ENCODE measurements around the gene NACA. TPM values are rescaled to one million over a fixed set of nuclear protein-coding genes. Genes with fewer than 3 reads are reported as not detected.
"Not testable (repeated sequence)": the region's sequence is repeated elsewhere in the genome, so short reads cannot be mapped to it uniquely, and the experiment has no call there.

The NACA gene
- total RNA-seq, 4 donors from 2014 or later = 968 to 1,190 (median 1,074) TPM

- peak; percentile 94 for ATAC-seq (ENCODE audit: low FRiP score)
- TF ChIP-seq, protein P1, sequence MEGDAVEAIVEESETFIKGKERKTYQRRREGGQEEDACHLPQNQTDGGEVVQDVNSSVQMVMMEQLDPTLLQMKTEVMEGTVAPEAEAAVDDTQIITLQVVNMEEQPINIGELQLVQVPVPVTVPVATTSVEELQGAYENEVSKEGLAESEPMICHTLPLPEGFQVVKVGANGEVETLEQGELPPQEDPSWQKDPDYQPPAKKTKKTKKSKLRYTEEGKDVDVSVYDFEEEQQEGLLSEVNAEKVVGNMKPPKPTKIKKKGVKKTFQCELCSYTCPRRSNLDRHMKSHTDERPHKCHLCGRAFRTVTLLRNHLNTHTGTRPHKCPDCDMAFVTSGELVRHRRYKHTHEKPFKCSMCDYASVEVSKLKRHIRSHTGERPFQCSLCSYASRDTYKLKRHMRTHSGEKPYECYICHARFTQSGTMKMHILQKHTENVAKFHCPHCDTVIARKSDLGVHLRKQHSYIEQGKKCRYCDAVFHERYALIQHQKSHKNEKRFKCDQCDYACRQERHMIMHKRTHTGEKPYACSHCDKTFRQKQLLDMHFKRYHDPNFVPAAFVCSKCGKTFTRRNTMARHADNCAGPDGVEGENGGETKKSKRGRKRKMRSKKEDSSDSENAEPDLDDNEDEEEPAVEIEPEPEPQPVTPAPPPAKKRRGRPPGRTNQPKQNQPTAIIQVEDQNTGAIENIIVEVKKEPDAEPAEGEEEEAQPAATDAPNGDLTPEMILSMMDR (IDR thresholded peaks at IDR 0.05) = no peak
- peak; percentile 64 for DNase-seq (ENCODE audit: low spot score)
These were observed 26.9 kb upstream of the NACA start, which contains the start of gene PRIM1 for GRCh38 chr12:56751712-56752598. PRIM1 (minus strand) TSS chr12:56752323; CDS start chr12:56752298, 25 bp downstream.

DNA sequence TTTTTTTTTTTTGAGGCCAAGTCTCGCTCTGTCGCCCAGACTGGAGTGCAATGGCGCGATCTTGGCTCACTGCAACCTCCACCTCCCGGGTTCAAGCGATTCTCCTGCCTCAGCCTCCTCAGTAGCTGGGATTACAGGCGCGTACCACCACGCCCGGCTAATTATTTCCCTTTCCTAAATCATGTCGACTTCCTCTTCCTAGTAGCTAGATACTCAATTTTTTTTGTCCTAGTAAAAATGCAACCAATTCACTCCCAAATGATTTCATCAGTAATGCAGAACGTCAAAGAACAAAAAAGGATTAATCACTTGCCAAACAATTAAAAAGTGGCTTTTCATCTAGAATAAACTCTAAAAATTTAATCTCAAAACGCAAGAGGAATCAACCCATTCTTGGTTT lies 25.5 kb upstream of the NACA start:
- not testable (repeated sequence) for ATAC-seq (ENCODE audit: low FRiP score); DNase-seq (ENCODE audit: low spot score)

DNA sequence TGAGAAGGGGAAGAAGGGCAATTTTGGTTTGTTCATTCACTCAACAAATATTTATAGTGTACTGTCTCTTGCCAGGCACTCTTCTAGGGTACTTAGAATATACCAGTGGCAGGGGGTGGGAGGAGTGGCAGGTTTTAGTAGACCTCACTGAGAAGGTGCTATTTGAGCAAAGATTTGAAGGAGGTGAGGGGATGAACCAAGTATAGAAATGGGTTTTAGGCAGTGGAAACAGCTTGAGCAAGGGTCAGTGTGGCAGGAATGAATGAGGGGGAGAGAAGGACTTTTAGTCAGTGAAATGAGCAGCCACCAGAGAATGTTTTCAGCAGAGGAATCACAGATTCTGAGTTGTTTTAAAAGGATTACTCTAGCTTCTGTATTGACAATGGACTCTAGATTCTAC lies 24.8 kb upstream of the NACA start:
- TF ChIP-seq, protein P1 (IDR thresholded peaks at IDR 0.05) = no peak
- DNase-seq (ENCODE audit: low spot score) (no peak), ATAC-seq (ENCODE audit: low FRiP score) (no peak)

DNA sequence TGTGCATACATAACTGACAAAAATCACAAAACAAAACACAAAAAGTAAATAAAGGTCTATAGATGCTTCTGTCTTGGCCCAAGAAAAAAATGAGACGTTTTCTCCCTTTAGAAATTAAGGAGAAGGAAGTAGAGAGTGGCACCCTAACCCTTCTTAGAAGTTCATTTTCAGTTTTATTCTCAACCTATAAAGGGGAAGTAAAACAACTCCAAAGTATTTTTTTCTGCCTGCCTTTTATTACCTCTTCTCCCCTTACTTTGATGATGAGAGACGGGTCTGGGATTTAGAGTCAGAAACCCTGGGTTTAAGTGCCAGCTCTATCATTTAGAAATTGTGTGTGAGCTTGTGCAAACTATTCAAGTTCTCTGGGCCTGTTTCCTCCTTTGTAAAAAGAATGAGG lies 24.3 kb upstream of the NACA start:
- TF ChIP-seq, protein P1 (IDR thresholded peaks at IDR 0.05) = no peak
- ATAC-seq (ENCODE audit: low FRiP score) (no peak), DNase-seq (ENCODE audit: low spot score) (no peak)

GRCh38 chr12:56728139-56728861 lies 3.2 kb upstream of the NACA start:
- DNase-seq (ENCODE audit: low spot score) (no peak), ATAC-seq (ENCODE audit: low FRiP score) (no peak)
- TF ChIP-seq, protein P1 (IDR thresholded peaks at IDR 0.05) = no peak

DNA sequence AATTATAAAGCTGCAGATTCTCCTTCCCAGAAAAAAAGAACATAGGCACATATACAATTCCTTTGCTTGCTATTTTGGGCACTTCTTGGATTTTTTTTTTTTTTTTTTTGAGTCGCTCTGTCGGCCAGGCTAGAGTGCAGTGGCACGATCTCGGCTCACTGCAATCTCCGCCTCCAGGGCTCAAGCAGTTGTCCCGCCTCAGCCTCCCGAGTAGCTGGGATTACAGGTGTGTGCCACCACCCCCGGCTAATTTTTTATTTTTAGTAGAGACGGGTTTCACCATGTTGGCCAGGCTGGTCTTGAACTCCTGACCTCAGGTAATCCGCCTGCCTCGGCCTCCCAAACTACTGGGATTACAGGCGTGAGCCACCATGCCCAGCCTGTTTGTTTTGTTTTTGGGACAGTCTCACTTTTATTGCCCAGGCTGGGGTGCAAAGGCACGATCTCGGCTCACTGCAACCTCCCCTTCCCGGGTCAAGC lies 1.1 kb upstream of the NACA start:
- DNase-seq (ENCODE audit: low spot score); ATAC-seq (ENCODE audit: low FRiP score): not testable (repeated sequence)

DNA sequence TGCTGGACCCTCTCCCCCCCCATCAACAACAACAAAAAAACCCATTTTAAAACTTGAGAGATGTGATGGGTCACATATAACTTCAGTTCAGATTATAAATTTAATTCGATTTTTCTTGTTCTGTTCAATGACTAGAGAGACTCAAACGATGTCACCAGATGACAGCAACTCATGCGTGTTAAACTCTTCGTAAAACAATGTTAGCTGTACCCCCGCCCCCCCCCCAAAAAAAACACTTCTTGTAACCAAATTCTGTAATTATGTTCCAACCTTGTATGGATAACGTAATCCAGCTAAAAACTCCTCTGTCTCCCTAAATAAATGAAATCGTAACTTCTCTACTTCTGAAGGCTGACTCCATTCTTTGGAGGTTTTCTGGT lies 614 bp upstream of the NACA start:
- TF ChIP-seq, protein P1 (IDR thresholded peaks at IDR 0.05) = no peak
- DNase-seq (ENCODE audit: low spot score) (no peak), ATAC-seq (ENCODE audit: low FRiP score) (no peak)

- ATAC-seq (ENCODE audit: low FRiP score) (no peak), DNase-seq (ENCODE audit: low spot score) (no peak)
- TF ChIP-seq, protein P1 (IDR thresholded peaks at IDR 0.05) = no peak
These were observed 463 bp downstream of the NACA start for GRCh38 chr12:56724701-56724971.
